ENCODE measurements around the gene MUCL1.
"Not testable (repeated sequence)": the region's sequence is repeated elsewhere in the genome, so short reads cannot be mapped to it uniquely, and the experiment has no call there.

Gene MUCL1

GRCh38 chr12:54879150-54879549 lies 24.8 kb downstream of the MUCL1 start:
- Histone ChIP-seq H3K27me3 (ENCODE audit: insufficient read depth, low read depth) (no peaks in the 10 kb centered on the region), H3K4me2 (no peak overlapping the region), H3K4me3 (IDR thresholded peaks at IDR 0.05; ENCODE audit: insufficient read depth, low read depth, low read length) (no peak overlapping the region), H3K9ac (no peak overlapping the region), H3K4me1 (ENCODE audit: low read depth, poor library complexity, severe bottlenecking) (peaks cover 14% of the 10 kb centered on the region), H3K79me2 (ENCODE audit: insufficient read depth, low read depth) (no peaks in the 10 kb centered on the region), H3K27ac (no peak overlapping the region), H2AFZ (ENCODE audit: low read depth) (no peak overlapping the region), H4K20me1 (ENCODE audit: insufficient read depth) (no peaks in the 10 kb centered on the region), H3K36me3 (ENCODE audit: insufficient read depth) (no peaks in the 10 kb centered on the region)
- TF ChIP-seq CTCF (conservative IDR thresholded peaks at IDR 0.05; ENCODE audit: low read depth, low read length) = no peak

GRCh38 chr12:54879579-54879978 lies 25.3 kb downstream of the MUCL1 start:
- no peak for TF ChIP-seq CTCF (conservative IDR thresholded peaks at IDR 0.05; ENCODE audit: low read depth, low read length)
- Histone ChIP-seq H3K4me3 (IDR thresholded peaks at IDR 0.05; ENCODE audit: insufficient read depth, low read depth, low read length) (no peak overlapping the region), H2AFZ (ENCODE audit: low read depth) (no peak overlapping the region), H3K4me2 (no peak overlapping the region), H3K9ac (no peak overlapping the region), H3K79me2 (ENCODE audit: insufficient read depth, low read depth) (no peaks in the 10 kb centered on the region), H3K4me1 (ENCODE audit: low read depth, poor library complexity, severe bottlenecking) (peaks cover 14% of the 10 kb centered on the region), H3K27me3 (ENCODE audit: insufficient read depth, low read depth) (no peaks in the 10 kb centered on the region), H3K27ac (no peak overlapping the region), H3K36me3 (ENCODE audit: insufficient read depth) (no peaks in the 10 kb centered on the region), H4K20me1 (ENCODE audit: insufficient read depth) (no peaks in the 10 kb centered on the region)

GRCh38 chr12:54882079-54882478 lies 27.8 kb downstream of the MUCL1 start:
- Histone ChIP-seq H2AFZ (ENCODE audit: low read depth) (no peak overlapping the region), H3K9ac (no peak overlapping the region), H3K4me3 (IDR thresholded peaks at IDR 0.05; ENCODE audit: insufficient read depth, low read depth, low read length) (no peak overlapping the region), H3K4me1 (ENCODE audit: low read depth, poor library complexity, severe bottlenecking) (peaks cover 14% of the 10 kb centered on the region), H3K27ac (no peak overlapping the region), H3K36me3 (ENCODE audit: insufficient read depth) (no peaks in the 10 kb centered on the region), H3K27me3 (ENCODE audit: insufficient read depth, low read depth) (no peaks in the 10 kb centered on the region), H3K4me2 (no peak overlapping the region), H4K20me1 (ENCODE audit: insufficient read depth) (no peaks in the 10 kb centered on the region), H3K79me2 (ENCODE audit: insufficient read depth, low read depth) (no peaks in the 10 kb centered on the region)
- TF ChIP-seq CTCF (conservative IDR thresholded peaks at IDR 0.05; ENCODE audit: low read depth, low read length) = no peak

- H3K9ac ChIP-seq; H3K27ac ChIP-seq; H4K20me1 ChIP-seq (ENCODE audit: insufficient read depth); H2AFZ ChIP-seq (ENCODE audit: low read depth); H3K4me3 ChIP-seq (IDR thresholded peaks at IDR 0.05; ENCODE audit: insufficient read depth, low read depth, low read length); H3K4me2 ChIP-seq; H3K27me3 ChIP-seq (ENCODE audit: insufficient read depth, low read depth); H3K36me3 ChIP-seq (ENCODE audit: insufficient read depth); H3K79me2 ChIP-seq (ENCODE audit: insufficient read depth, low read depth): not testable (repeated sequence)
- H3K4me1 ChIP-seq (ENCODE audit: low read depth, poor library complexity, severe bottlenecking) = peaks cover 14% of the 10 kb centered on the region
Measured at GRCh38 chr12:54882597-54882996, 28.3 kb downstream of the MUCL1 start.

- H3K4me2 ChIP-seq; H3K27me3 ChIP-seq (ENCODE audit: insufficient read depth, low read depth); H3K4me1 ChIP-seq (ENCODE audit: low read depth, poor library complexity, severe bottlenecking); H3K27ac ChIP-seq; H3K9ac ChIP-seq; H3K79me2 ChIP-seq (ENCODE audit: insufficient read depth, low read depth); H3K36me3 ChIP-seq (ENCODE audit: insufficient read depth); H3K4me3 ChIP-seq (IDR thresholded peaks at IDR 0.05; ENCODE audit: insufficient read depth, low read depth, low read length); H2AFZ ChIP-seq (ENCODE audit: low read depth); H4K20me1 ChIP-seq (ENCODE audit: insufficient read depth): not testable (repeated sequence)
Measured at GRCh38 chr12:54888428-54888827, 34.1 kb downstream of the MUCL1 start.

All from KMS-11 (cell line).